Fibroblast of skin of abdomen (primary cell): Measurements from ENCODE around the gene IL31RA.
"Not testable (repeated sequence)": the region's sequence is repeated elsewhere in the genome, so short reads cannot be mapped to it uniquely, and the experiment has no call there.

Source experiments
- DNase-seq: peaks from one replicate; pipeline ENCODE4 v3.0.0-alpha.2; 2013

Gene IL31RA

DNA sequence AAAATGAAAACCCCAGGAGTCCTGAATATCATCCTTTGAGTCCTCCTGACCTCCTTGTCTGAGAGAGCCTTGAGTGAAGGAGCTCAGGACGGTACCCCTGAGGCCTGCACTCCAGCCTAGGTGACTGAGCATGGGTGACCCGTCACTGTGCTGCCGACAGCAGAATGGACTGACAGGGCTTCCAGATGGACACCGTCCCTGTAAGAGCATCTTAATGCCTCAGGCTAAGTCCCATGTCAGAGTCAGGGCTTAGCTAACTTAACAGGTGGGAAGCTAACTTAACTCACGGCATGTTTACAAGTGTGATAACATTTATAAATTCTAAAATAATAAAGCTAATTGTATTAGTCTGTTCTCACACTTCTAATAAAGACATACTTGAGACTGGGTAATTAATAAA, 75.3 kb downstream of the IL31RA start:
- DNase-seq, result no peak

DNA sequence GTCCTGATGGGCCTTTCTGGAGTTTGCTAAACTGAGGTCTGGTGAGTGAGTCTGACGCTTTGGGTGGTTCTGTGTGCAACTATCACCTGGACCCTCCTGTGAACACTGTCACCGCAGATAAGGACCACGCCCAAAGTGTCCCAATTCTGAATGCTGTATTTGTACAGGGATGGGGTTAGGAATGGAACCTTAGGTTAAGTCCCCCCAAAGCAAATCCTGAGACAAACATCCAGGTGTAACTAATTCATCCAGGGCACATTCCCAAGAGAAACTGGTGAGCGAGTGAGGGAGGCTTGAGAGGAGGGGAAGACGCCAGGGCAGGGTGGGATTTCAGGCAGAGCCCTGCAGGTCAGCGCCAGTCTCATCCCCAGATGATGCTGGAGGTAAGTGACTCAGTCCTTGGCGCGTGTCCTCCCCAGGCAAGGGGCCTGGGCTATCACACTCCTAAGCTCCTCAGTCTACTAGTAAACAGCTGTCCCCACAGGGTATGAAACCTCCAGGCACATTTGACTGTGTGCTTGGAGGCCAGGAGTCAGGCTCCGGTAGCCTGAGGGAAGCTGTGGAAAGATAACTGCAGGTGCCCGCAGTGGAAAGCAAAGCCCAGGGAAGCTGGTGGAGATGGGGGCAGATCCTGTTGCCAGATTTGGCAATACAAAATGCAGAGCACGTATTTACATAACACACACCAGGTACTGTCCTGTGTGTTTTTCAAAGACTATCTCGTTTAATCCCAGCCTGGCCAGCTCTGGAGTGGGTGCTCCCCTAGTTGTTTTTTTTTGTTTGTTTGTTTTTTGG, 76.9 kb downstream of the IL31RA start:
- DNase-seq, result no peak

DNA sequence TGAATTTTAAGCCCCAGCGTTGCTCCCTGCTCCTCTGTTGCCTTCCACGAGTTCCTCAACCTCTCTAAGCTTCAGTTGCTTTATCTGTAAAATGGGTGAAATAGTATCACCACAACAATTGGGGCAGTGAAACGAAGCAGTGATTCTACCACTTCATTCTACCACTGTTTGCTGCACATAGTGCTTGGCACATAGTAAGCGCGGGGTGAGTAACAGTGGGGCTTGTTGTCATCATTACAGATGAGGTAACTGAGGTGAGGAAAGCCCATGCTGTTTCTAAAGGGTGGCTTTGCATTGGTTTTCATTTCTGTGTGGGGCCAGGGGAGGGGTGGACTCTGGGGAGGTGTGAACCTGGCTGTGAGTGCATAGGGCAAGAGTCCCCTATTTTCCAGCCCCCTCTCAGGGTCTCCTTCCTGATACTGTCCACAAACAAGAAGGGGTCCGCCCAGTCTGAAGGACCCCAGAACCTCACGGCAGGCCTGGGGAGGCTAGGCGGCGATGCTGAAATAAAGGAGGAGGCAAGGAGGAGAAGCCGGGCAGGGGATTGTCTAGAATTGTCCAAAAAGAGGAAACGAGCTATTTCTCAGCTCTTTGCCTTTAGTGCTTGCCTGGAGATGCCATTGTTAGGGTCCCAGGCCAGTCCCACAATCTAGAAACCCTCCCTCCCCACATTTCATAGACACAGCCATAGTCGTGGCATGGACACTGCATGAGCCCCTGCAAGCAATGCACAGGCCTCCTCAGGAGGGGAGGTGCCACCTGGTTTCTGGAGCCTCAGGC, 78.1 kb downstream of the IL31RA start:
- no peak for DNase-seq

DNA sequence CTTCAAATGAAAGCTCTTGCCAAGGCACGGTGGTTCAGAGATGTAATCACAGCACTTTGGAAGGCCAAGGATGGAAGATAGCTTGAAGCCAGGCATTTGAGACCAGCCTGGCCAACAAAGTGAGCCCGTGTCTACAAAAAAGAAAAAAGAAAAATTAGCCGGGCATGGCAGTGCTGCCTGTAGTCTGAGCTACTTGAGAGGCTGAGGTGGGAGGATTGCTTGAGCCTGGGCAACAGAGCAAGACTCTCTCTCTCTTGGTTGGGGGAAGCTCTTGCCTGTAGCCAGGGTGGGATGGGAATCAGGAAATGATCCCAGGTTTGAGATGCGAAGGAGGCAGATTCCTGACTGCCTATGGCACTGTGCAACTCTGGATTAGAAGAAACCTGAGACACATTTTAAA, 81.5 kb downstream of the IL31RA start:
- no peak for DNase-seq

DNA sequence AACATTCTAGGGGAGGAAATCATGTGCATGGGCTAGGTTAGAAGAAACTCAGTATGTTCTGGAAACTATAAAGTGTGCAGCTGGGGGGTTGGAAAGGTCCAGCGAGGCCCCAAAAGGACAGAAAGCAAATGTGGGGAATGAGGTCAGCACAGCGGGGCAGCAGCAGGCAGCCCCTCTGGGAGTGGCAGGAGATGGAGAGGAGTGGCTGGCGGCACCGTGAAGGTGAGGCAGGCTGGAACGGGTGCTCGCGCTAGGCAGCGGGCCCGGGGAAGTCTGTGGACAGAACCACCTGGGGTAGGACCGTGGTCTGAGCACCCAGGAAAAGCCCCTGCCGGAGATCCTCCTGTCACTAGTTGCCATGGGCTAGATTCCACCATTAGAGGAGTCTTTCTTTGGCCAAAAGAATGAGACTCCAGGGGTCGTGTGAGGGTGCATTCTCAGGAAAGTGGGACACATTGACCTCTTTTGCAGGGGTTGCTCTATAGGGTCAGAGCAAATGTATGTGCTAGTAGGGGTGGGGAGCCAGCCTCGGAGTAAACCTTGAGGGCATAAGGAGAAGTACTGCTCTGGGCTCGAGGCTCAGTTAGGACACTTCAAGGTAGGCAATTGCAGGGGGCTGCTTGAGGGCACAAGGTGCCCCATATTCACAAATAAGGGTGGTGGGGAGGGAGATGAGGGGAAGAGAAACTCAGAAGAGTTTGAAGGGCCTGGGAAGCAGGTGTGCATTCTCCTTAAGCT, 82.4 kb downstream of the IL31RA start:
- DNase-seq, result no peak

DNA sequence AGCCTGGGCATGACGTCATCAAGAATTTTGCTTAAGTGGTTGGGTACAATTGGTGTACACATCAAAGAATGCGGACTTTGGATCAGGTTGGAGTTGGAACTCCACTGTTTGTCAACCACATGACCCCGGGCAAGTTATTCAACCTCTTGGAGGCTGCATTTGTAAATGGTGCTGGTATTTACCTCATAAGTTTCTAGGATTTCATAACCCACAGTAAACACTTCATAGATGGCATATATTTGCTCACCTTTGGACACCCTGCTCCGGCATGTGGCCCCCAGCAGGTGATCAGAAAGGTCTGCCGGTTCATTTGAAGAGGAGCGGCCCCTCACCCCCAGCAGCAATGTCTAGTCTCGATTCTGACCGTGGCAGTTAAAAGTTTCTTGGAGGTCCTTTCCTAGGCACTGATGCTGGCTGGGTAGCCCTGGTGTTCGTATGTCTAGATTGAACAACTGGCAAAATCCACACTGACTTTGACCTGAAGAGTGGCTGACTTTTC, 83.0 kb downstream of the IL31RA start:
- DNase-seq, result no peak

DNA sequence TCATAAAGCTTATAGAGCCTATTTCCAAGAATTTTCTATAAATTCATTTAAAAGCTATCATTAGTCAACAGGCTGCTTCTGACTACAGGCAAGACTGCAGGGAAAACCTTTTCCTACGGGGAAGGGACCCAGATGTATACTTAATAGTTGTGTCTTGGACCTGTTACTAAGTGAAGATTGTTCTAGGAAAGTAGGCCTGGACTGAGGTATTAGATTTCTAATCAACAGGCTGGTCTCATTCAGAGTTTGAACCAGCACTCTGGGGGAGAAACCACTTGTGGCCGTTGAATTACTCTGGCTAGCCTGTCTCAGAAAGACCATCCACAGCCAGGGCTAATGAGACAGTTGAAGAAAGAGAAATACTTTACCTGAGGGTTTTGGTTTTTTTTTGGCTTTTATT, 83.6 kb downstream of the IL31RA start:
- no peak for DNase-seq

DNA sequence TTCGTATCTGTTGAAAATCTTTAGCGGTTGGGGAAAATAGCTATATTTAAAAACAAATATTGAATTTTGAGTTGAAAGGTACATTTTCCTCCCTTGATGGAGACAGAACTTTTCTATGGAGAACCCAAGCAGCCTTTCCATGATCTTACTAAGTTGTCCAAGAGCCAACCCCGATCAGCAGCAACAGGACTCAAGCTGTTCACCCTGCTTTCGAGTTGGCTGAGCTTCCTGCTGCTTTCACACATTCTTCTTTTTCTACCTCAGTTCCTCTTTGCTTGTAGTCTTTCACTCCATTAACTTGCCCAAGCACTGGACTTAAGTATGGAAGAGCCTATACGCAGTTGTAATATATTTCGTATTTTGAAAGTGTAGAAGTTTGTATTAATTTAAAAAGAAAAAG, 84.2 kb downstream of the IL31RA start:
- DNase-seq, result no peak

DNA sequence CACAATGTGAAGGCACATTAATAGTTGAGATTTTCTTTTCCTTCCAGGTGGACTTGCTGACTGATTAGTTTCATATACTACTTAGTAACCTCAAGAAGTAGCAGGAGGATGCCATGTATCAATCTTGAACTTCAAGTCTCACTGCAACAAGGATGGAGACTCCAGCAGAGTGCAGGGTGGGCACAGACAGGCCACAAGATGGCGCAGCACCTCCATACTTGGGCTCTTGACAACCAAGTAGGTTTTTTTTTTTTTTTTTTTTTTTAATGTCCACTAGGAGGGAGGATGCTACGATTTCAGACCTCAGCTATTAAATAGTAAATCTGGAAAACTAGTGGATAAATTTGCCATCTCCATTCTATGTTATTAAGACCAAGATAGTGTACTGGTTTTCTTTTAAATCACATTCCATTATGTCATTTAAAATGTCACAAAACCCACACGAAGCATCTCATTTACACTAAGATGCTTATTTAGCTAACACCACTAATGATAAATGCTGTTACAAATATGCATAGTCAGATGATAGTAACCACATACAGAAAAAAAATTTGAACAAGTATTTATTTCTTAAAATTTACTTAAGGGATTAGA, 85.0 kb downstream of the IL31RA start:
- DNase-seq, result peak; percentile 85

DNA sequence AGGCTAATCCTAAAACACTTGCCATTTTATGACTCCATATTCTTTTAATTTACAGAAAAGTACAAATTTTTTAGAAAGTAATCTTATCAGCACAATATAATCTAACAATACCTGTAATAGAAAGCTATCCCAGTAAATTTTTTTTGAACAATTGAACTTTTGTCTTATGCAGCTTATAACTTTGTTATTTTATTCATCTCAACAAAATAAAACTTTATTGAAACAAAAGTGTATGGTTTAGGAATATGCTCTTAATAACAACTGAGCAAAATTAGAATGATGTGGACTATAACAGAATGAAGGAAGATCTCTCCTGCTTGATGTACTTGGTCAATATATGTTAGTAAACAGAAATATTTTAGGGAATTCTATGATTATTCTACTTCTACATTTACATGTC, 86.4 kb downstream of the IL31RA start:
- not testable (repeated sequence) for DNase-seq

DNA sequence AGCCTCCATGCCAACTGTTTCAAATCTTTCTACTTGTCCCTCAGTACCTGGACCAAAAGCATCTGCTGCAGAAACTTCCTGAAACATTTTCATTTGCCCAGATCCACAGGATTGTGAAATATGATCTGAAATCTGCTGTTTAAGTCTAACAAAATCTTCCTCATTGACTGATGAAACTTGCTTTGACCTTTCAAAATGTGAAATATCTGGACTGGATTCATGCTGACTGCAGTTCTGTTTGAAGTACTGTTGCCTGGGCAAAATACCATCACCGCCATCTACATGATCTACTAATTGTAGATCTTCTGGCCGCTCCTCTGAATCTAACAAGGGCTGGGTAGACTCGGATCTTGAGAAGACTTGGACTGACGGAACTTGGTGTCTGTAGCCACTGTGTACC, 90.0 kb downstream of the IL31RA start:
- DNase-seq, result not testable (repeated sequence)

DNA sequence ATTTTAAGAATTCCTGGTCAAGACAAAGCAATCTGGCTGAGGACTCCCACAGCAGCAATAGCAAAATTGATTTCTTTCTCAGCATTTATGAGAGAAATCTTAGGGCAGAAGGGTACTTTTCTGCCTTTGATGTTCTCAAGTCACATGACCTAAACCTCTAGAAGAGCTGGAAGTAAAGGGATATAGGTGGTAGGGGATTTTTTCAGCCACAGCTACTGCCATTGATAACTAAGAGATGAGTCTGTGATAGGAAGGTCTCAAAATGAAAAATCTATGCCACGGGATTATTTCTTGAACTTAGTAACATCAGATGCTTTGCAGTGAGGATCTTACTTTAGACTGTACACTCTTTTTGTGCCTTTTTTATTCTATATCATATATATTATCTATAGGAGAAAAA, 108.1 kb downstream of the IL31RA start:
- no peak for DNase-seq

DNA sequence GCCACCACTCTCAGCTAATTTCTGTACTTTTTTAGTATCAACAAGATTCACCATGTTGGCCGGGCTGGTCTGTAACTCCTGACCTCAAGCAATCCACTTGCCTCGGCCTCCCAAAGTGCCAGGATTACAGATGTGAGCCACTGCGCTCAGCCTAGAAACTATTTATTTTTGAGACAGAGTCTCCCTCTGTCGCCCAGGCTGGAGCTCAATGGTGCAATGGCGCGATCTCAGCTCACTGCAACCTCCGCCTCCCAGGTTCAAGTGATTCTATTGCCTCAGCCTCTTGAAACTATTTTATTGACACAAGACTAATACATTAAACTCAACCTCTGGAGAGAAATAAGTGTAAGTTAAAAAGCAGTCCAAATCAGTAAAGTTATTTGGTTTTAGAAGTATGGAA, 109.6 kb downstream of the IL31RA start:
- DNase-seq, result no peak

DNA sequence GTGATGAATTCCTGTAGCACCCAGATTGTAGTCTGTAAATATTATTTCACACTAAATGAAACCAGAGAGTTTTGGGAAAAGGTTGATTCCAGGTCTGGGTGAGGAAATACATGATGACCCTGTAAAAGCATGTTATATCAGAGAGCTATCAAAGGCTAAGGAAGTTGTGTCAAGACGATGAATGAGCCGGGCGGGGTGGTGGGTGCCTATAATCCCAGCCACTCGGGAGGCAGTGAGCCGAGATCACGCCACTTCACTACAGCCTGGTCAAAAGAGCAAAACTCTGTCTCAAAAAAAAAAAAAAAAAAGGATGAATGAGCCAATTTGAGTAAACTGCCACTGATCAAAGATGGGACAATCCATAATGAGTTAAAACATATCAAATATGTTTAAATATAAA, 114.4 kb downstream of the IL31RA start:
- DNase-seq, result no peak

DNA sequence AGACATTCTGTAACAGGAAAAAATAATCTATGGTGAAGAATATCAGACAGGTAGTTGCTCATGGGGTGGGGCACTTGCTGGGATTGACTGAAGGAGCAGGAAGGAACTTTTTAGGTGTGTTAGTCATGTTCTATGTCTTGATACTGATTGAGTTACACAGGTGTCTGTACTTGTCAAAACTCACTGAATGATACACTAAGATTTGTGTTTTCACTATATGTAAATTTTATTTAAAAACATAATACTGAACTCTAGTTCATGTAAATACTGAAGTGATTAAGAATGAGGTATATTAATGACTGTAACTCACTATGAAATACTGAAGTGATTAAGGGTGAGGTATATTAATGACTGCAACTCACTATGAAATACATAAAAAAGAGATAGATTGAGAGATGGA, 115.1 kb downstream of the IL31RA start:
- DNase-seq, result no peak

DNA sequence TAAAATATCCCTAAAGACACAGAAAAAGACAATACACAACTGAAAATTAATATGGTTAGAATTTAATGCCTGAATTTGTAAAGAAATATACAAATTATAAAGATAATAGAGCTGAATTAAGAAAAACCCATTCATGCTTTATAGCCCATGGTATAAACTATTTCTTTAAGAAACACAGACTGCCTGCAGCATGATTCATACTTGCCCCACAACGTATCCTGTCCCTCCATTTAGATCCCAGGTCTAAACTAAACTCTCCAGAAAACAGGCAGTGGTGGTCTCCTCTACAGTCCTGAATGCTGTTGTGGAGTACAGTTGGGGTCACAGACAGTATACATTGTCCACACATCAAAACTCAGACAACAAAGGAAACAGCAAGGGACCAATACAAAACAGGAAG, 118.8 kb downstream of the IL31RA start:
- DNase-seq, result peak; percentile 34
